HG03565 (cell line): ENCODE data around the gene OR12D2.
"Not testable (repeated sequence)": the region's sequence is repeated elsewhere in the genome, so short reads cannot be mapped to it uniquely, and the experiment has no call there.

ENCODE experiments used
- ATAC-seq: cut with Tn5 transposase; IDR thresholded peaks from one replicate; pipeline ENCODE4 v1.9.1; 2021; ENCODE audit warnings: mild to moderate bottlenecking, moderate library complexity; ENCODE audit not compliant: unreplicated experiment

The OR12D2 gene, protein sequence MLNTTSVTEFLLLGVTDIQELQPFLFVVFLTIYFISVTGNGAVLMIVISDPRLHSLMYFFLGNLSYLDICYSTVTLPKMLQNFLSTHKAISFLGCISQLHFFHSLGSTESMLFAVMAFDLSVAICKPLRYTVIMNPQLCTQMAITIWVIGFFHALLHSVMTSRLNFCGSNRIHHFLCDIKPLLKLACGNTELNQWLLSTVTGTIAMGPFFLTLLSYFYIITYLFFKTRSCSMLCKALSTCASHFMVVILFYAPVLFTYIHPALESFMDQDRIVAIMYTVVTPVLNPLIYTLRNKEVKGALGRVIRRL

DNA sequence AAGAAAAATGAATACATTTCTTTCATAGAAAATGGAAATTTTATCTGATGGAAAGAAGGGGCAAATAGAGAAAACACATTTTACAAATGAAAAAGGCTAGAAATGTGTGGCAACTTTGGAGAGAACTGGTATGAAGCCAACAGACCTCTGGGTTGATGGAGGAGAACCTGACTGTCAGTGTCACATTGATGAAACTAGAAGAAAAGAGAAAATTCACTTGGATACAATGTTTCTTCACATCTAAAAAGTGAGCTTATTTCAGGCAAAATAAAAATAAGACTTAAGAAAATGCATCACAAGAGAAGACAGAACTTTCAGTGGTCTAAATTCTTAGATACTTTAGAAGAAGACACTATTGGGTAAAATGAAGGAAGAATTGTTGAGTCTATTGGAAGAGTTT is at the start of gene OR12D2:
Gene OR12D2, plus strand, starts transcription at position 301 of the 400 bp plus-strand sequence. CDS start 1,069 bp downstream, outside the sequence.
- ATAC-seq, result no peak

DNA sequence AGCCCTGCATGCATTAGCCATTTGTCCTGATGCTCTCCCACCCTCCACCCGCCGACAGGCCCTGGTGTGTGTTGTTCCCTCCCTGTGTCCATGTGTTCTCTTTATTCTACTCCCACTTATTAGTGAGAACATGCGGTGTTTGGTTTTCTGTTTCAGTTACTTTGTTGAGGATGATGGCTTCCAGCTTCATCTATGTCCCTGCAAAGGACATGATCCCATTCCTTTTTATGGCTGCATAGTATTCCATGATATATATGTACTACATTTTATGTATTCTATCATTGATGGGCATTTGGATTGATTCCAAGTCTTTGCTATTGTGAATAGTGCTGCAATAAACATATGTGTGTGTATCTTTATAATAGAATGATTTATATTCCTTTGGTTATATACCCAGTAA is 46.1 kb upstream of the OR12D2 start:
- not testable (repeated sequence) for ATAC-seq

DNA sequence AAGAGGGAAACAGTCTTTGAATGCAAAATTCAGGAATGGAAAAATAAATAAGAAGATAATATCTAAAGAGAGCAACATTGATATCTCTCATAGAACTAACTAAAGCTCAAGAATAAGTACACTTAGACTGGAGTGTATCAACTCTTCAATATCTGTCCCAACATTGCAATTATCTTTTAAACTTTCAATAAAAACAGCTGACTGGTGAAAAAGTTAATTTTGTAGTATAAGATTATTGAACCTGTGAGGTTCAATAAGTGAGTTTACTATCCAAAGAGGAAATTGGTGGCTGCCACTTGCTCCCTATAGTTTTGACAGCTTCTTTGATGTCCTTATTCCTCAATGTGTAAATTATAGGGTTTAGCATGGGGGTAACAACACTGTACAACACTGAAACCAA is 40.5 kb upstream of the OR12D2 start:
- no peak for ATAC-seq

DNA sequence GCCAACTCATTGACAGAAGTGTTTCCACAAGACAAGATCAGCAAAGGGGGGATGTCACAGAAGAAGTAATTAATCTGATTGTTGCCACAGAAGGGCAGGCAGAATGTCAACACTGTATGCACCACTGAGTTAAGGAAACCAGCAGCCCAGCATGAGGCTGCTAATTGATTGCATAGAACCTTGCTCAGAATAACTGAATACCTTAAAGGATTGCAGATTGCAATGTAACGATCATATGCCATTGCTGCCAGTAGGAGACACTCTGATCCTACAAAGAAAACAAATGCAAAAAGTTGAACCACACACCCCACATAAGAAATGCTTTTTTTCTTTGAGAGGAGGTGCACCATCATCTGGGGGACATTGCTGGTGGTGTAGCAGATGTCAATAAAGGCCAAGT is 39.8 kb upstream of the OR12D2 start:
- no peak for ATAC-seq

DNA sequence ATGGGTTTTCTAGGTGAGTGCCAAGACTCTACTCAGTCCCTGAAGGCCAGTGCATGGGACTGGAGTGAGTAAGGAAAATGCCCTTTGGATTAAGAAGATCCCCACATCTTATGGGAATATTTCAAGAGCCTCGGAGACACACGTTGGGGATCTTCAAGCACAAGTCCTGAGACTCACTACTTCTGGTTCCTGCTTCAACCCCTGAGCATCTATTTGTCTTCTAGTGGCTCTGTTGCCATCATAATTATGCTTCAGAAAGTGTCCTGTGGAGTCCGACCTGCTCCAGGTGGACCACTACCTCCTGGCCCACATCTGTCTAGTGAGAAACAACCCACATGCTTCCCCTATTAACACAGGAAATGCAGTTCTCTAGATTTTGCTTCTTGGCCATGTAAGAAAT is 26.7 kb upstream of the OR12D2 start, which contains the start of gene OR5V1:
Gene OR5V1, minus strand, starts transcription at position 101 of the 400 bp plus-strand sequence. CDS start 12,670 bp downstream, outside the sequence.
- ATAC-seq, result no peak

DNA sequence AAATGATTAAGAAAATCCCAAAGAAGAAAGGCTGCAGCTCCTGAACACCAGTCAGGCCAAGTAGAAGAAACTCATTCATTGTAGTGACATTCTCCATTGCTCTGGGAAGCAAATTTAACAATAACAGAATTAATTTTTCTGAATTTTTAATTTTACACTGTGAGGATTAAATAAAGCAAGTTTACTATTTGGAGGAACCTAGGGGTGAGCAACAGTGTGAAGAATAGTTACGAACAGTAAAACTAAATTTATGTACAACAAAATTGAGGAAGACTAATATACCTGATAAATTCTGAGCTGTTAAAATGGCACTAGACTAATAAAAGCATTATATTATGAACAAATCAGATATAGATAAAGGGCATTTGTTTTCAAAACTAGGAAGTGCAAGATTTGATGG is 20.2 kb upstream of the OR12D2 start, which contains the start of gene OR12D3:
Gene OR12D3, minus strand, starts transcription at position 101 of the 400 bp plus-strand sequence. Its CDS starts 4 bp downstream, at position 97.
- no peak for ATAC-seq

DNA sequence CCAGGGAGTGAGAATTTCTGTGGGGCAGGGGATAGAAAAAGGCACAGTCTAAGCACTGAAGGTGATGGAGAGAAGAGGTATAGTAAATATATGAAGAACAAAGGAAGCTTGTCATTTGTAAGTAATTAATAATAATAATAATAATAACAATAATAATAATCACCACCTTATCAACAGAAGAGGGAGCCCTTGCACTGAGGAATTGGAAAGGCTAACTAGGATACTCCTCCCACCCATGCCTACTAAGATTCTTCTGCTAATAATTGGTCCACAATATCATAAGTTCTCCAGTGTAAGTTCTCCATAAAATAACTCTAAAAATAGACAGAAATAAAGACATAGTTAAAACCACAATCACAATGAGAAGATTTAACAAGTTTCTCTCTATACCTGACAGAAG is 19.4 kb upstream of the OR12D2 start:
- ATAC-seq, result no peak

DNA sequence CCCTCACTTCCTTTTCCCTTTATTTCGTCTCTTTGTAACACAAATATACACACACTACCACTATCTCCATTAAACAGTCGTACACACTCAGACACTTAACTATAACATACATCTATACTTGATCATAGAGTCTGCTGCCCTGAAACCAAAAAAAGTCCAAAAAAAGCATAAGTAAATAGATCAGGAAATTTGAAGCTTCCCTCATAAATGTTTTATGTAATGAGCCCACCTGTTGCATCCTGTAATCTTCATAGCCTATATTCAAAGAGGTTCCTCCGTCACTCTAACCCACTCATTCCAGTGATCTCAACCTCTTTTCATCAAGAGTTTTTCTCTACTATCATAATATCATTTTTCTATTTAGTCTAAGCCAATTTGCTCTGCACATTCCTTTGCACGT is 6.9 kb upstream of the OR12D2 start:
- no peak for ATAC-seq

DNA sequence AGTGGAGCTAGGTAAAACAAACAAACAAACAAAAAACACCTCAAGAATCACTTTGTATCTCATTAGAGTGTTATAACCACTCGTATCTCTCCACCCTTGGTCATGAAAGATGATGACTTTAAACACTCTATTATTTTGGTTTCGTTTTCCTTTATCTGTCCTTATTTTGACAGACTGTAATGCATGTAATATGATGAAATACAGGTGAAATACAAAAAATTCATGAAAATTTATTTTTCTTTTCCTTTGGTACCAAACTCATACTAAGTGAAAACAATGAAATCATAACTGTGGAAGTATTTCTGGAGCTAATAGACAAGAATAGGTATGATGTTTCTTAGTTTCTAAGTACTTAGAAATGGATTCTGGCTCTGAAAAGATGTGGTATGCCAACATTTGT is 4.1 kb downstream of the OR12D2 start:
- no peak for ATAC-seq

DNA sequence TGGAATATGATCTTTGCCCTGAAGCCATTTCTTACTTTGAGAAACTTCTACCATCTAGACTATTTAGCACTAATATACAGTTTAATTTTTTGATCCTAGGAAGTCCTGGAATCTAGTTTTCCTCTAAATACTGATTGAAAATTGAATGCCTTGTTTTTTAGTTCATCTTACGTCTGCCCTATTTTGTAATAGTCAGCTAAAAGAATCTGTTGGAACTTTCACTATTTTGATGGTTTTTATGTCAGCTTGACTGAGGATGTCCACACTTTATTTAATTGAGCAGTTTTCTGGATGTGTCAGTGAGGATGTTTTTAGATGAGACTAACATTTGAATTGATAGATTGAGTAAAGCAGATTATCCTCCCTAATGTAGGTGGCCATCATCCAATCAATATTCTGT is 8.4 kb downstream of the OR12D2 start:
- ATAC-seq, result no peak

DNA sequence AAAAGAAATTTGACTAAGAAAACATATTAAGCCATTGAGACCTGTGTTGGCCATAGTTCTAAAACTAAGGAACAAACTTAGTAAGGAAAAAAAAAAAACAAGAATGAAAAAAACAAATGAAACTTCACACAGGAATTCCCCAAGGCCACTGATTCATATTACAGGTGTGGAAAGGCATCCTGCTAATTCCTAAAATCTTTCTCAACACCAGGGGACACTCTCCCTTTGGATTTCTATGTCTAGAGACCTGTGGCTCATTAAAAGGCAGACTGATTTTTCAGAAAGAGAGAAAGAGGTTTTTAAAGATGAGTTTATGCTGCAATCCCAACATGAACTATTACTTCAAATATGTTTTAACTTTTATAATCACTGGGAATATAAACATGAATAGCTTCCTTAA is 19.2 kb downstream of the OR12D2 start, which contains the start of gene OR12D1:
Gene OR12D1, plus strand, starts transcription at position 341 of the 400 bp plus-strand sequence.
- ATAC-seq, result no peak

DNA sequence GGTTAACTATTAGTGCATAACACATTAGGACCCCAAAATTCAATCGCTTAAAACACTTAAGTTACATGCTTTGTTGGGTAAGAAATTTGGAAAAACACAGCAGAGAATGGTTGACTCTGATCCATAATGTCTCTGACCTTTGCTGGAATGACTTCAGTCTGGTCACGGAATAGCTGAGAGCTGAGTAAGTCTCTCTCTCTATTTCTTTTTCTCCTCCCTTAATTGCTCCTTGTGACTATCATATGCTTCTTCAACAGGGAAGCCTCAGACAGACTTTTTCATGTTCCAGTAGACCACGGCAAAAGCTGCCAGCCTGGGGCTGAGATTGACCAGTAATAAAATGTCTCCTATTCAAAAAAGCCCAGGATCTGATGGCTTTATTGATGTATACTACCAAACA is 24.1 kb downstream of the OR12D2 start:
- no peak for ATAC-seq

DNA sequence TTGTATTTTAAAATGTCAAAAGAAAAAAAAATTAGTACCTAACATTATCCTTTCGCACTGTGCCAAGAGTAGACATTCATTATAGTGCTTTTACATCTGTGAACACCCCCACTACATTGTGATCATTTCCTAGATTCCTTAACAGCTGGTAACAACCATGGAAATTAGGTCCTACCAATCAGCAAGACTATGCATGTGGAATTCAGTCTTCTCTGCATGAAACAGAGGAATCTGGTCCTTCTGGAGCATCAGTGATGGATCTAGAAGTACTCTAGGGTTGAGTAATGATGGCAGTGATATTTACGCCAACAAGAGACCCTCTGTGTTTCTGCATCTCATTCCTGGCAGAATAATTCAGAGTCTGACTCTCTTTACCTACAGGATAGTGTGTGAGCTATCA is 28.7 kb downstream of the OR12D2 start:
- ATAC-seq, result no peak

DNA sequence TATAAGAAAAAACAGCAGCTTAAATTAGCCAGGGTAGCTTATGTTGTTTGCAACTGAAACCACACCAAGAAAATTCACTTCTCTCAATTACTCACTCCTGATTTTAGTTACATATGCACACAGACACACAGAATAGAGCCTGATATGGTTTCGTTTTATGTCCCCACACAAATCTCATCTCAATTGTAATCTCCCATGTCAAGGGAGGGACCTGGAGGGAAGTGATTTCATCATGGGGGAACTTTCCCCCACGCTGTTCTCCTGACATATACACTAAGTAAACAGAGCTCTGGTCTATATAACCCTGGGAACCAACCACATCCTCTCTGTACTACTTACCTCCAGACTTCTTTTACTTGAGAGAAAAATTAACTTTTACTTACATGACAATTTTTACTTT is 29.1 kb downstream of the OR12D2 start:
- no peak for ATAC-seq

DNA sequence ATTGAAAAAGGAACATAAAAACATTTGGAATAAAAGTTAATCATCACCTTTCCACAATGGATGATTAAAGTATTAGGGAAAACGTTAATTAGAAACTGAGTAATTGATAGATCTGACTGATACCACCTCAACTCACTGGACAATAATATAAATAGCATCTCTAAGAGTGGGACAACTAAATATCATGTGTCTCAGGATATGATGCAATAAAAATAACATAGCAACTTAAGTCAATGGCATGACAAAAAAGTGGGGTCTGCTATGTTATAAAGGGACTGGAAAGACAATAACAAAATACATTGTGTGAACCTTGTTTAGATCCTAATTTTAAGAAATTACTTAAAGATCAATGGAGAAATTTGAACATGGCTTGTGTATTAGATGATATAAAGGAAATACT is 29.6 kb downstream of the OR12D2 start:
- ATAC-seq, result no peak

DNA sequence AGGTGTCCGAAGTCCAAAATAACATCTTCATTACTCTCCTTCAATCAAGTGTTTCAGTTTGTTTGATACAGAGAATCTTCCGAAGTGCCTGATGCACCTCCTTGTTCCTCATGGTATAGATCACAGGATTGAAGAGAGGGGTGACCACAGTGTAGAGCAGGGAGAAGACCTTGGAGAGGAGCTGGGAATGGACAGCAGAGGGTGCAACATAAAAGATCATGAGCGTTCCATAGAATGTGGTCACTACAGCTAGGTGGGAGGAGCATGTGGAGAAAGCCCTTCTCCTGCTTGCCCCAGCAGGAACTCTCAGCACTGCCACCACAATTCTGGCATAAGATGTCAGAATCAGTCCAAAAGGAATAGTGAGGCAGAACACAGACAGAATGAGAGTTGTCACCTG is 31.2 kb downstream of the OR12D2 start:
- no peak for ATAC-seq

DNA sequence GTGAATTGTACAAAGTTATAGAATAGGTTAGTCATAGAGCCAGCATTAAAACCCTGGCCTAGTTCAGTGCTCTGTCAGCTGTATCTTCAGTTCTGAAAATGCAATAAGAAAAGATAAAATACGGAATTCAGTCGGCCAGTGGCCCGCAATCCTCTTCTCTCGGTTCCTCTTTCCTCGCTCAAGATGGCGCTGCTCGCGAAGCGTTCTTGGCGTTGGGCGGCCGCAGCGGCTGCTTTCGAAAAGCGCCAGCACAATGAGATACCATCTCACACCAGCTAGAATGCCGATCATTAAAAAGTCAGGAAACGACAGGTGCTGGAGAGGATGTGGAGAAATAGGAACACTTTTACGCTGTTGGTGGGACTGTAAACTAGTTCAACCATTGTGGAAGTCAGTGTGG is 41.3 kb downstream of the OR12D2 start:
- not testable (repeated sequence) for ATAC-seq

DNA sequence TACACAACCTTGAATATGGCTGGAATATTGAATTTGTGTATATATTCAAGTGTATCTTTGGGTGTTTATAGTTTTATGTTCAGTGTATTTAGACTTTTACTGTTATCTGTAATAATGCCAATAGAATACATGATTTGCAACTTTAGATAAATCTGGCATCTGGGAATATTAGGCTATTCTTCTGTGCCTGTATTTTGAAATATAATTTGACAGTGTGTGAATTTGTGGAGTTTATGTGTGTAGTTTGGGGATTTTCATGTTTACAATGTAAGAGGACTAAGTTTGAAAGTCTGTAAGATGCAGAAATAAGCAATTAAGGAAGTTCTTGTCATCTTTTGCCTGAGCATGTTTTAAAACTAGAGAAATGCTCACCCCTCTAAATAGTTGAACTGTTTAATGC is 43.6 kb downstream of the OR12D2 start, which contains the start of gene OR10C1:
Gene OR10C1, plus strand, starts transcription at position 301 of the 400 bp plus-strand sequence. CDS start 710 bp downstream, outside the sequence.
- no peak for ATAC-seq

DNA sequence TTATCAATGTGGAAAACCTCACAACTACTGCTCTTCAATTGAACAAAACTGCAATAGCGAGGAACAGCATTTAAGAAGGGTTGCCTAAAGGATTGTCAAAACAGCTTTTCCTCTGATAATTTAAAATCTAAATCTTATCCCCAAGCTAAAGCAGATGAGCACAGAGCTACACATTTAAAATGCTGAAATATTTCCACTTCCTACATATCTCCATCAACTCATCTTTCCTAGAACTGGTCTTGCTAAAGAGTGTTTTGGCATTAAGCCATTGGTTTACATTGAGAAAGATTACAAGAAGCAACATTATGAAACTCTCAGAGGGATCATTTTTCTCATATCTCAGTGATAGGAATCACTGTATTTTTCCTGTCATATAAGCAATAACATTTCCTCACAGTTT is 47.3 kb downstream of the OR12D2 start:
- ATAC-seq, result no peak

DNA sequence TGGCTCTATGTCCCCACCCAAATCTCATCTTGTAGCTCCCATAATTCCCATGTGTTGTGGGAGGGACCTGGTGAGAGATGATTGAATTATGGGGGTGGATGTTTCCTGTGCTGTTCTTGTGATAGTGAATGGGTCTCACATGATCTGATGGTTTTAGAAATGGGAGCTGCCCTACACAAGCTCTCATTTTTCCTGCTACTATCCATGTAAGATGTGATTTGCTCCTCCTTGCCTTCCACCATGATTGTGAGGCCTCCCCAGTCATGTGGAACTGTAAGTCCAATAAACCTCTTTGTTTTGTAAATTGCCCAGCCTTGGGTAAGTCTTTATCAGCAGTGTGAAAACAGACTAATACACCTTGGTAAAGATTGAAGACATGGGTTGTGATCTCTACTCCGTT is 48.6 kb downstream of the OR12D2 start:
- ATAC-seq, result not testable (repeated sequence)
